Activated CD4-positive, alpha-beta T cell treated with anti-CD3 and anti-CD28 coated beads, Interleukin-2, amount 50 U/mL, for 16 hours (primary cell): Measurements from ENCODE around the gene MBD5.
"Not testable (repeated sequence)": the region's sequence is repeated elsewhere in the genome, so short reads cannot be mapped to it uniquely, and the experiment has no call there.

Experiments used
- DNase-seq: peaks from one replicate; pipeline ENCODE4 v3.0.0-alpha.2; 2020

Gene MBD5

DNA sequence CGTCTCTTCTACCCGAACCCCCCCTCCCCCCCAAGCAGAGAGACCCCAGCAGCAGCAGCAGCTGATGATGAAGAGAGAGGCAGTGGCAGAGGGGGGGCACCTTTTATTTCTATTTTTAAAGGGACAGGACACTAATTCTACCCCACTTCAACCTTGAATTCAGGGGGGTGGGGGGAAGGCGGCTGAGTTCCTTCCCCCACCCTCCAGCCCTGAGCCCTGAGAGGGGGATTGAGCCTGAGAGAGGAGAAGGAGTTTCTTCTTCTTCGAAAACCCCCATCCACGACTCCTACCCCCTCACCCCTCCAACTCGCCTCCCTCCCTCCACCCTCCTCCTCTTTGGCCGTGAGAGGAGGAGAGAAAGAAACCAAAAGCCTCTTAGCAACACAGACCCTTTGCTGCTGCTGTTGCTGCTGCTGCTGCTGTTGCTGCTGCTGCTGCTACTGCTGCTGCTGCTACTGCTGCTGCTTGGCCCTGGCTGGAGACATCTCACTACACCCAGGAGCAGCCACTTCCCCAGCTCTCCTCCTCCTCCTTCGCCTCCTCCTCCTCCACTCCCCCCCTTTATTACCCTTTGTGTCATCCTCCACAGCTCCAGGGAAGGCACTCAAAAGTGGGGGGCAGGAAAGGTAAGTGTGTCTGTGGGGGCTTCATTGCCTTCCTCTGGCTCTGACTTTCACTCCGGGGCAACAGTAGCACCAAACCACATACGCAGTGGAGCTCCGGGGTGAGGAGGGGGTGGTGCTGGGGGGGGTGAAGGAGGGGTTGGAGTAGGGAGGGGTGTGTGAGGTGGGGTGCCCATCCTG, at the start of gene MBD5:
TSS of gene MBD5 (plus strand) at position 33 of the 803 bp plus-strand sequence.
- peak; percentile 46 for DNase-seq

DNA sequence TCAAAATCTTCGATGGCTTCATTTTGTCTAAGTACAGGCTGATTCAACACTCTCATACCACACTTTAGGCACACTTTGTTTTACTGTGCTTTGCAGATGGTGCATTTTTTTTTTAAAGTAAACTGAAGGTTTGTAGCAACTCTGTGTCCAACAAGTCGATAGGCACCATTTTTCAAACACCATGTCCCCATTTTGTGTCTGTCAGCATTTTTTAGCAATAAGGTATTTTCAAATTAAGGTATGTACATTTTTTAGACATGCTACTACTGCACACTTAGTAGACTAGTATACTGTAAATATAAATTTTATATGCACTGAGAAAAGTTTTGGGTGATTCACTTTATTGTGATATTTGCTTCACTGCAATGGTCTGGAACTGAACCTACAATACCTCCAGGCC, 44.8 kb upstream of the MBD5 start:
- no peak for DNase-seq

GRCh38 chr2:147977679-147978078, 43.2 kb upstream of the MBD5 start:
- DNase-seq, result no peak

GRCh38 chr2:147980940-147981528, 39.9 kb upstream of the MBD5 start:
- DNase-seq, result no peak

- no peak for DNase-seq
Observed at GRCh38 chr2:147989102-147989501, 31.8 kb upstream of the MBD5 start.

DNA sequence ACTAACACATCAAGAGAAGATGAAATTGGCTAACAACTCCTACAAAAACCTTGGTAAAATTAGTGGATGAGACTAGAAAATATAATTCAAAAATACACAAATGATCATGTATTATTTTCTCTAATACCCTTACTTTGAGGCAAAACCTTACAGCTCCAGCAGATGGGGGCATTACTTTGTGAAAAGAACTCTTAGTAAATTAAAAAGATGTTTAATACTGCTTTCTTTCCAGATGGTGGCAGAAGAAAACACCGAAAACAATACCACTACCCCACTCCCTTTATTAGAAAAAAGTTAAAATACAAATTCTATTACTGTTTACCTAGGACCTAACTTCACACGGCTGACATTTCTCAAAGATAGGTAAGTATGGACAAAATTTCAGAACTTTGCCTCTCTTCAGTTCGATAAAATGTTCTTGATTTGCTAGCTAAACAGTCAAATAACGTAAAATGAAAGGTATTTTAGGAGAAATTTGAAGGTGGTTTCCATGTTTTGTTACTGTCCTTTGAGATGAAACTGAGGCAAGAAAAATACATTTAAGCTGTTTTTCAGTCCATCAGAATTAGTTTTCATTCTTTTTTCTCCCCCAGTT, 31.0 kb upstream of the MBD5 start:
- DNase-seq, result peak; percentile 21

DNA sequence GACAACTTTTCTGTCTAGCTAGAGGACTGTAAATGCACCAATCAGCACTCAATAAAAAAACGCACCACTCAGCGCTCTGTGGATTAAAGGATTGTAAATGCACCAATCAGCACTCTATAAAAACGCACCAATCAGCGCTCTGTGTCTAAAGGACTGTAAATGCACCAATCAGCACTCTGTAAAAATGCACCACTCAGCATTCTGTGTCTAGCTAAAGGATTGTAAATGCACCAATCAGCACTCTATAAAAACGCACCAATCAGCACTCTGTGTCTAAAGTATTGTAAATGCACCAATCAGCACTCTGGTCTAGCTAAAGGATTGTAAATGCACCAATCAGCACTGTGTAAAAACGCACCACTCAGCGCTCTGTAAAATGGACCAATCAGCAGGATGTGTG, 25.9 kb upstream of the MBD5 start:
- not testable (repeated sequence) for DNase-seq

DNA sequence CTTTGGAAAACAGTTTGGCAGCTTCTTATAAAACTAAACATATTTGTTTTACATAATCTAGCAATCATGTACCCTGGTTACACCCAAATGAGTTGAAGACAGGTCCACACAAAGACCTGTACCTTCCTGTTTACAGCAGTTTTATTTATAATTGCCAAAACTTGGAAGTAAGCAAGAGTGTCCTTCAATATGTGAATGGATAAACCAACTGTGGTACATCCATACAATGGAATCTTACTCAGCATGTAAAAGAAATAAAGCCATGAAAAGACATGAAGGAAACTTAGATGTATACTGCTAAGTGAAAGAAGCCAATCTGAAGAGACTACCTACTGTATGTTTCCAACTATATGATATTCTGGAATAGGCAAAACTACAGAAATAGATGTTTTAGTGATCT, 24.1 kb upstream of the MBD5 start:
- no peak for DNase-seq

DNA sequence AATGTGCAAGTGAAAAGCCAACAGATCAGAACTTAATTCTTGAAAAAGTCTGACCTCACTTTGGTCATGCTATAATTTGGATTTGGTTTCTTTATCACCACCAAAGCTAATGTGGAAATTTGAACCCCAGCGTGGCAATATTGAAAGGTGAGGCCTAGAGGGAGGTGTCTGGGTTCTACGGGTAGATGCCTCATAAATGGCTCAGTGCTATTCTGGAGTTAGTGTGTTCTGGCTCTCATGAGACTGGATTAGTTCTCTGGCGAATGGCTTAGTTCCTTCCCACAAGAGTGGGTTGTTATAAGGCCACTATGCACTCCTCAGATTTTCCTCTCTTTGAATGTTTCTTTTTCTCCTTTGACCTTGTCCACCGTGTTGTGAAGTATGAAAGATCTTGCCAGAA, 22.7 kb upstream of the MBD5 start:
- DNase-seq, result no peak

GRCh38 chr2:147999126-147999525, 21.8 kb upstream of the MBD5 start:
- DNase-seq, result no peak

GRCh38 chr2:148000095-148000494, 20.8 kb upstream of the MBD5 start:
- no peak for DNase-seq

DNA sequence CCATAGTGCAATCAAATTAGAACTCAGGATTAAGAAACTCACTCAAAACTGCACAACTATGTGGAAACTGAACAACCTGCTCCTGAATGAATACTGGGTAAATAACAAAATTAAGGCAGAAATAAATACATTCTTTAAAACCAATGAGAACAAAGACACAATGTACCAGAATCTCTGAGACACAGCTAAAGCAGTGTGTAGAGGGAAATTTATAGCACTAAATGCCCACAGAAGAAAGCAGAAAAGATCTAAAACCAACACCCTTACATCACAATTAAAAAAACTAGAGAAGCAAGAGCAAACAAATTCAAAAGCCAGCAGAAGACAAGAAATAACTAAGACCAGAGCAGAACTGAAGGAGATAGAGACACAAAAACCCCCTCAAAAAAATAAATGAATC, 18.5 kb upstream of the MBD5 start:
- not testable (repeated sequence) for DNase-seq

- no peak for DNase-seq
Observed at GRCh38 chr2:148006249-148007007, 14.5 kb upstream of the MBD5 start.

- no peak for DNase-seq
Observed at GRCh38 chr2:148007219-148007900, 13.5 kb upstream of the MBD5 start.

GRCh38 chr2:148008411-148008810, 12.5 kb upstream of the MBD5 start:
- DNase-seq, result not testable (repeated sequence)

DNA sequence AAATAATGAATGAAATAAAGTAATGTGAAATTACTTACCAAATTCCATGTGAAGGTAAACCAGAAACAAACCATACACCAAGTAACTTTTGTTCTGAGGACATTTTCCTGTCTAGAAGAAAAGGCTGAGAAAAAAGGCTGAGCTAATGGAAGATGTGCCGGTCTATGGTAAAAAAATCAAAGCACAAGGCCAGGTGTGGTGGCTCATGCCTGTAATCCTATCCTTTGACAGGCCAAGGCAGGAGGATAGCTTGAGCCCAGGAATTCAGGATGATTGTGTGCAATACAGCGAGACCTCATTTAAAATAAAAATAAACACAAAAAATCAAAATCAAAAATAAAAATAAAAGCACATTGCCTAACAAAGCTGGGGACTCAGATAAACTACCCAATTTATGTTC, 7.0 kb upstream of the MBD5 start:
- no peak for DNase-seq

DNA sequence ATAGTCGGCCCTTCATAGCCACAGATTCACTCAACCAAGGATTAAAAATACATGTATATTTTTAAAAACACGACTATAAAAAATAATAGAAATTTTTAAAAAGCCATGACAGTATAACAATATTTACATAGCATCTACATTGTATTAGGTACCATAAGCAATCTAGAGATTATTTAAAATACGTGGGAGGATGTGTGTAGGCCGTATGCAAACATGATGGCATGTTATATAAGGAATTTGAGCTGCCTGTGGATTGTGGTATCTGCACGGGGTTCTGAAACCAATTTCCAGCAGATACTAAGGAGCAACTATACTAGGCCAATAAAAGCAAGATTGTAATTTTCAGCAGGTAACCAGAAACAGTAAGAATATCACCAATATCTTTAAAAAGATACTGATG, 6.3 kb upstream of the MBD5 start:
- DNase-seq, result no peak

GRCh38 chr2:148020111-148021058, 506 bp upstream of the MBD5 start, which contains the start of gene ORC4:
ORC4 (minus strand) TSS chr2:148020737; CDS start chr2:147975958, 44,779 bp downstream.
- DNase-seq, result peak; percentile 99

GRCh38 chr2:148021886-148022285, 995 bp downstream of the MBD5 start:
- peak; percentile 4 for DNase-seq

GRCh38 chr2:148022351-148022750, 1.5 kb downstream of the MBD5 start:
- DNase-seq, result no peak

GRCh38 chr2:148022882-148023281, 2.0 kb downstream of the MBD5 start:
- DNase-seq, result no peak

DNA sequence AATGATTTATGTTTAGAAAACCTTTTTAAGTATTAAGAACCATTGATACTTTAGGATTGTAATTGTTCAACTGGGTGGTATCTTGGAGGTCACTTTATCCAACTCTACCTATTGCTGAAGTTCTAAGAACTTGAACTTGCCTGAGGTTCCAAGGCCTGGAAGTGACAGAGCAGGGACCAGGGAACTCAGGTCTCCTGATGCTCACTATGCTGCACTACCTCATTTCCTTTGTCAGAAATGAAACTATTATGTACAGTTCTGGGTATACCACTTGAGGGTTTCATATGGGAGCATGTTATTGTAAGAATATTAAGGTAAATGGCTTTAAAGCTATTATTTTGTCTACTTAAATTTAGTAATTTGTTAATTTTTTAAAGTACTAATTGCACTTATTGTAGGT, 3.0 kb downstream of the MBD5 start:
- peak; percentile 41 for DNase-seq
